Caco-2 (cell line): ENCODE data around the gene SYPL2. TPM values are rescaled to one million over a fixed set of nuclear protein-coding genes. Genes with fewer than 3 reads are reported as not detected.

ENCODE experiments used
- BruUV-seq: library from RNA; stranded (reverse); fragments of 400-500 nt; replicated peaks from 2 replicates; lab custom pipeline; 2021; lab: Mats Ljungman, UMichigan
- CTCF ChIA-PET: fragments of 300-600 bp; sonication (Branson Sonifier 250); formaldehyde crosslinking; loops from one replicate; lab custom pipeline; 2022; ENCODE audit warnings: antibody characterized with exemption; lab: Charles Lee
- POLR2A ChIA-PET: fragments of 300-600 bp; sonication (Branson Sonifier 250); formaldehyde crosslinking; loops from one replicate; lab custom pipeline; 2022; ENCODE audit warnings: antibody characterized with exemption; lab: Charles Lee
- DNase-seq, 2 experiments: peaks; one replicate each; pipeline versions ENCODE4 v3.0.0 to v3.0.0-alpha.2; 2020 to 2022
- H3K27me3 ChIP-seq: replicated peaks from 2 replicates; pipeline ENCODE4 v1.6.0; 2011; ENCODE audit warnings: low read length; ENCODE audit not compliant: control insufficient read depth, insufficient read depth
- H3K36me3 ChIP-seq: 2 replicates; pipeline ENCODE4 v1.5.1; 2011; ENCODE audit warnings: low read length; ENCODE audit not compliant: control insufficient read depth, insufficient read depth
- H3K4me1 ChIP-seq: fragments of 250-450 bp; sonication (Bioruptor Pico); 2 replicates; pipeline ENCODE4 v1.5.1; 2020; ENCODE audit warnings: mild to moderate bottlenecking
- H3K4me3 ChIP-seq: 2 replicates; pipeline ENCODE4 v1.5.1; 2011; ENCODE audit warnings: low read depth, mild to moderate bottlenecking, control low read depth, low read length
- H3K9me3 ChIP-seq: fragments of 250-450 bp; sonication (Bioruptor Pico); 2 replicates; pipeline ENCODE4 v1.5.1; 2020; ENCODE audit warnings: mild to moderate bottlenecking, moderate library complexity
- H3K27ac Mint-ChIP-seq: one replicate; pipeline ENCODE4 v1.8.0; 2022; ENCODE audit warnings: mixed read lengths; ENCODE audit not compliant: unreplicated experiment
- H3K27me3 Mint-ChIP-seq: one replicate; pipeline ENCODE4 v1.8.0; 2022; ENCODE audit warnings: mixed read lengths; ENCODE audit not compliant: insufficient read depth, unreplicated experiment
- H3K36me3 Mint-ChIP-seq: one replicate; pipeline ENCODE4 v1.8.0; 2022; ENCODE audit warnings: mild to moderate bottlenecking, mixed read lengths; ENCODE audit not compliant: insufficient read depth, unreplicated experiment
- H3K4me1 Mint-ChIP-seq: one replicate; pipeline ENCODE4 v1.8.0; 2022; ENCODE audit warnings: low read depth, mixed read lengths; ENCODE audit not compliant: unreplicated experiment
- H3K4me3 Mint-ChIP-seq: one replicate; pipeline ENCODE4 v1.8.0; 2022; ENCODE audit warnings: mild to moderate bottlenecking, moderate library complexity, mixed read lengths; ENCODE audit not compliant: unreplicated experiment
- H3K9me3 Mint-ChIP-seq: one replicate; pipeline ENCODE4 v1.8.0; 2022; ENCODE audit warnings: mixed read lengths; ENCODE audit not compliant: unreplicated experiment
- CTCF ChIP-seq, 2 experiments: fragments of 200-600 bp in 1 of 2; IDR thresholded peaks; 1 replicate in 1 of 2; 2 replicates in 1 of 2; pipeline versions ENCODE4 v1.5.1 to v1.8.0; 2011 to 2022; ENCODE audit warnings: antibody characterized with exemption in 1 of 2, control low read depth in 1 of 2, inconsistent platforms in 1 of 2, low read depth in 1 of 2, low read length in 1 of 2, mild to moderate bottlenecking in 1 of 2, moderate library complexity in 1 of 2; ENCODE audit not compliant: insufficient read depth in 1 of 2, severe bottlenecking in 1 of 2, unreplicated experiment in 1 of 2
- intact Hi-C: fragments of 100-400 bp; cut with micrococcal nuclease; formaldehyde crosslinking; loops from one replicate; pipeline ENCODE4 v1.10.0; 2022; ENCODE audit not compliant: unreplicated experiment
- total RNA-seq: library from RNA; stranded (reverse); gene quantifications from 2 replicates; pipeline ENCODE4 v1.2.3, GENCODE V29; 2022

Gene SYPL2
- total RNA-seq, 1 experiment from 2014 or later = 0.45 TPM

GRCh38 chr1:109490934-109491302, 24.6 kb downstream of the SYPL2 start:
- H3K27me3 ChIP-seq = no peaks in the 10 kb centered on the region
- ChIA-PET CTCF (interaction anchor here (0.8 to 11.6 kb wide), 5 partner anchors 9 to 66 kb away, joined by 3 to 131 read pairs (median 5); partner anchors contain the start of genes AMIGO1 and GNAI3), POLR2A (interaction anchor here (0.5 to 1.3 kb wide), 2 partner anchors 11 to 58 kb away, joined by 3 to 4 read pairs; partner anchors contain the start of gene GNAI3)
- H3K36me3 ChIP-seq = no peaks in the 10 kb centered on the region
- H3K4me3 ChIP-seq = no peak overlapping the region
- no peak overlapping the region for H3K4me3 Mint-ChIP-seq
- no peaks in the 10 kb centered on the region for H3K9me3 Mint-ChIP-seq
- intact Hi-C loops = loop anchor here (1.0 kb wide), 1 partner anchor 41 kb away; no protein-coding TSS in a partner anchor
- TF ChIP-seq CTCF (IDR thresholded peaks at IDR 0.05; ENCODE audit: insufficient read depth in 1 of 2, low read depth in 1 of 2, low read length in 1 of 2, severe bottlenecking in 1 of 2, unreplicated experiment in 1 of 2) = no peak
- no peaks in the 10 kb centered on the region for H3K4me1 ChIP-seq
- H3K27me3 Mint-ChIP-seq = no peaks in the 10 kb centered on the region
- no TSS peak for BruUV-seq
- H3K9me3 ChIP-seq = no peaks in the 10 kb centered on the region
- peaks cover 6% of the 10 kb centered on the region for H3K36me3 Mint-ChIP-seq
- H3K27ac Mint-ChIP-seq = no peak overlapping the region
- H3K4me1 Mint-ChIP-seq = no peaks in the 10 kb centered on the region
- no peak for DNase-seq

GRCh38 chr1:109491372-109491771, 25.0 kb downstream of the SYPL2 start:
- no peaks in the 10 kb centered on the region for H3K9me3 Mint-ChIP-seq
- peaks cover 6% of the 10 kb centered on the region for H3K36me3 Mint-ChIP-seq
- no peaks in the 10 kb centered on the region for H3K27me3 Mint-ChIP-seq
- H3K9me3 ChIP-seq = no peaks in the 10 kb centered on the region
- no peaks in the 10 kb centered on the region for H3K4me1 Mint-ChIP-seq
- intact Hi-C loops = no loop called here
- no peak for DNase-seq
- no peaks in the 10 kb centered on the region for H3K27me3 ChIP-seq
- no peak overlapping the region for H3K4me3 ChIP-seq
- no peak for TF ChIP-seq CTCF (IDR thresholded peaks at IDR 0.05; ENCODE audit: insufficient read depth in 1 of 2, low read depth in 1 of 2, low read length in 1 of 2, severe bottlenecking in 1 of 2, unreplicated experiment in 1 of 2)
- H3K4me3 Mint-ChIP-seq = no peak overlapping the region
- ChIA-PET CTCF (interaction anchor here (1.1 to 11.6 kb wide), 3 partner anchors 40 to 66 kb away, joined by 3 to 131 read pairs (median 6); partner anchors contain the start of gene GNAI3), POLR2A (interaction anchor here (0.5 to 1.3 kb wide), 2 partner anchors 12 to 57 kb away, joined by 3 to 4 read pairs; partner anchors contain the start of gene GNAI3)
- H3K27ac Mint-ChIP-seq = no peak overlapping the region
- H3K4me1 ChIP-seq = no peaks in the 10 kb centered on the region
- no peaks in the 10 kb centered on the region for H3K36me3 ChIP-seq
- BruUV-seq = no TSS peak

GRCh38 chr1:109492779-109493178, 26.4 kb downstream of the SYPL2 start:
- ChIA-PET POLR2A (interaction anchor here (0.9 kb wide), 1 partner anchor 56 kb away, joined by 3 read pairs; the partner anchor contains the start of gene GNAI3), CTCF (interaction anchor here (0.6 to 11.6 kb wide), 3 partner anchors 17 to 235 kb away, joined by 3 to 131 read pairs (median 3); partner anchors contain the start of gene AMIGO1)
- Mint-ChIP-seq H3K9me3 (no peaks in the 10 kb centered on the region), H3K4me3 (no peak overlapping the region), H3K27me3 (no peaks in the 10 kb centered on the region), H3K27ac (no peak overlapping the region), H3K4me1 (no peaks in the 10 kb centered on the region), H3K36me3 (peaks cover 6% of the 10 kb centered on the region)
- intact Hi-C loops = no loop called here
- Histone ChIP-seq H3K4me1 (no peaks in the 10 kb centered on the region), H3K27me3 (no peaks in the 10 kb centered on the region), H3K36me3 (no peaks in the 10 kb centered on the region), H3K4me3 (no peak overlapping the region), H3K9me3 (no peaks in the 10 kb centered on the region)
- DNase-seq = no peak
- BruUV-seq = no TSS peak
- TF ChIP-seq CTCF (IDR thresholded peaks at IDR 0.05; ENCODE audit: insufficient read depth in 1 of 2, low read depth in 1 of 2, low read length in 1 of 2, severe bottlenecking in 1 of 2, unreplicated experiment in 1 of 2) = no peak
